Type B pancreatic cell (in vitro differentiated cells): Measurements from ENCODE around the gene DOCK7. TPM values are rescaled to one million over a fixed set of nuclear protein-coding genes. Genes with fewer than 3 reads are reported as not detected.

Source experiments
- DNase-seq: peaks from one replicate; pipeline ENCODE4 v3.0.0; 2021; ENCODE audit warnings: mixed read lengths; ENCODE audit not compliant: unreplicated experiment; ENCODE audit errors: extremely low spot score
- H3K27ac Mint-ChIP-seq: 2 replicates; pipeline ENCODE4 v1.8.0; 2021; ENCODE audit warnings: mild to moderate bottlenecking, mixed read lengths
- H3K27me3 Mint-ChIP-seq: 2 replicates; pipeline ENCODE4 v1.8.0; 2021; ENCODE audit warnings: mixed read lengths
- H3K36me3 Mint-ChIP-seq: 2 replicates; pipeline ENCODE4 v1.8.0; 2021; ENCODE audit warnings: mixed read lengths
- H3K4me1 Mint-ChIP-seq: one replicate; pipeline ENCODE4 v1.8.0; 2021; ENCODE audit warnings: mixed read lengths; ENCODE audit not compliant: unreplicated experiment
- H3K4me3 Mint-ChIP-seq: 2 replicates; pipeline ENCODE4 v1.8.0; 2021; ENCODE audit warnings: mild to moderate bottlenecking, mixed read lengths
- H3K9me3 Mint-ChIP-seq: 2 replicates; pipeline ENCODE4 v1.8.0; 2021; ENCODE audit warnings: mixed read lengths
- total RNA-seq: library from RNA; stranded (reverse); gene quantifications from 2 replicates; pipeline ENCODE4 v1.2.1, GENCODE V29; 2021; ENCODE audit warnings: low replicate concordance
- TF ChIP-seq, protein P1 (sequence below): fragments of 200-600 bp; sonication (generic); conservative IDR thresholded peaks from 2 replicates; pipeline ENCODE4 v1.5.0; 2021; ENCODE audit warnings: antibody characterized with exemption, mild to moderate bottlenecking

Gene DOCK7
- total RNA-seq, 1 donor from 2014 or later: 61.1 TPM

DNA sequence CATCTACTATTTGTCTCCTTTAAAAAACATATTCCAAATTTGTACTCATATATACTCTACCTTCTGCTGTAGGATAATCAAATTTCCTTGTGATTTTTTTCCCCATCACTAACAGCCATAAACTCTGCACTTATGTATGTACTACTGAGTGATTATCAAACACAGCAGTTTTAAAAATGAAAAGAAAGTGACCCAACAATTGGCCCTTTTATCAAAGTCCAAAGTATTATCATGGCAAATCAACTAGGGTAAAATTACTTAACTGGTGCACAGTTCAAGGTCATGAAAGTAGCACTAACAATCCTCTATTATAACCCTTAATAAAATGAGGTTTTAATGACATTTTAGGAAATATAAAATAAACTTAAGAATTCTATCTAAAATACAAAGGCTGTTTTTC, 79.3 kb downstream of the DOCK7 start:
- no peaks in the 10 kb centered on the region for H3K9me3 Mint-ChIP-seq
- no peaks in the 10 kb centered on the region for H3K4me1 Mint-ChIP-seq
- H3K36me3 Mint-ChIP-seq: peaks cover 21% of the 10 kb centered on the region
- H3K27me3 Mint-ChIP-seq: no peaks in the 10 kb centered on the region
- H3K4me3 Mint-ChIP-seq: no peak overlapping the region
- TF ChIP-seq, protein P1, sequence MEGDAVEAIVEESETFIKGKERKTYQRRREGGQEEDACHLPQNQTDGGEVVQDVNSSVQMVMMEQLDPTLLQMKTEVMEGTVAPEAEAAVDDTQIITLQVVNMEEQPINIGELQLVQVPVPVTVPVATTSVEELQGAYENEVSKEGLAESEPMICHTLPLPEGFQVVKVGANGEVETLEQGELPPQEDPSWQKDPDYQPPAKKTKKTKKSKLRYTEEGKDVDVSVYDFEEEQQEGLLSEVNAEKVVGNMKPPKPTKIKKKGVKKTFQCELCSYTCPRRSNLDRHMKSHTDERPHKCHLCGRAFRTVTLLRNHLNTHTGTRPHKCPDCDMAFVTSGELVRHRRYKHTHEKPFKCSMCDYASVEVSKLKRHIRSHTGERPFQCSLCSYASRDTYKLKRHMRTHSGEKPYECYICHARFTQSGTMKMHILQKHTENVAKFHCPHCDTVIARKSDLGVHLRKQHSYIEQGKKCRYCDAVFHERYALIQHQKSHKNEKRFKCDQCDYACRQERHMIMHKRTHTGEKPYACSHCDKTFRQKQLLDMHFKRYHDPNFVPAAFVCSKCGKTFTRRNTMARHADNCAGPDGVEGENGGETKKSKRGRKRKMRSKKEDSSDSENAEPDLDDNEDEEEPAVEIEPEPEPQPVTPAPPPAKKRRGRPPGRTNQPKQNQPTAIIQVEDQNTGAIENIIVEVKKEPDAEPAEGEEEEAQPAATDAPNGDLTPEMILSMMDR: no peak
- H3K27ac Mint-ChIP-seq: no peak overlapping the region
- DNase-seq: no peak

DNA sequence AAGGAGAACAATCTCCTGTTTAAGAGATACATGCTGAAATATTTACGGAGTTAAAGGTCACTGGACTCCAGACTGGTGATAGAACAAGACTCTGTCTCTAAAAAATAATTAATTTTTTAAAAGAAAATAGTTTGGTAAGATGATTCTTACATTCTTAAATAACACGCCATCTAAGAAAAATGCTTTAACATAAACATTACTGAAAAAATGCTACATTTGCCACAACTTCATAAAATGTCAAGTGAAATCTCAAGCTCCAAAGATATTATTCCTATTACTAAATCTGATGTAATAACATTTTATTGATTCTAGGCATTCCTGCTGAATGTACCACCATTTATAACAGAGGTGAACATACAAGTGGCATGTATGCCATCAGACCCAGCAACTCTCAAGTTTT, 86.7 kb downstream of the DOCK7 start:
- peaks cover 6% of the 10 kb centered on the region for H3K36me3 Mint-ChIP-seq

DNA sequence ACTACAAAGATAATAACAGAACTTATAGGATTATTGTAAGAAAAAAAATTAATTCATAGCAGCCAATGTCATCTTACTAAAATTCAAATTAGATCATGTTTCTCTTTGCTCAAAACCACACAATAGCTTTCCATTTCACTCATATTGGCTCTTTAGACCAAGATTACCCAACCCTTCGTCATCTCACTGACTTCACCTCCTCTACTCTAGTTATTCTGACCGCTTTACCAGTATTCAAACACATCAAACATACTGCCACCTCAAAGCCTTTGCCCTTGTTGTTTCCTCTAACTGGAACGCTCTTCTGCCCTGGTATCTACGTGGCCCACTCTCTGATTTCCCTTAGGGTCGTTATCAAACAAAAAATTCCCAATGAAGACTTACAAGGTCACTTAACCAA, 89.1 kb downstream of the DOCK7 start:
- Mint-ChIP-seq H3K4me1 (no peaks in the 10 kb centered on the region), H3K4me3 (no peak overlapping the region), H3K27ac (no peak overlapping the region), H3K27me3 (no peaks in the 10 kb centered on the region), H3K36me3 (peaks cover 4% of the 10 kb centered on the region), H3K9me3 (no peaks in the 10 kb centered on the region)
- no peak for DNase-seq
- TF ChIP-seq, protein P1: no peak

More for the DNA sequence above, 86.7 kb downstream of the DOCK7 start:
- H3K27ac Mint-ChIP-seq: no peak overlapping the region
- H3K4me1 Mint-ChIP-seq: no peaks in the 10 kb centered on the region
- H3K4me3 Mint-ChIP-seq: no peak overlapping the region
- DNase-seq: no peak
- H3K27me3 Mint-ChIP-seq: no peaks in the 10 kb centered on the region
- TF ChIP-seq, protein P1: no peak
- no peaks in the 10 kb centered on the region for H3K9me3 Mint-ChIP-seq

DNA sequence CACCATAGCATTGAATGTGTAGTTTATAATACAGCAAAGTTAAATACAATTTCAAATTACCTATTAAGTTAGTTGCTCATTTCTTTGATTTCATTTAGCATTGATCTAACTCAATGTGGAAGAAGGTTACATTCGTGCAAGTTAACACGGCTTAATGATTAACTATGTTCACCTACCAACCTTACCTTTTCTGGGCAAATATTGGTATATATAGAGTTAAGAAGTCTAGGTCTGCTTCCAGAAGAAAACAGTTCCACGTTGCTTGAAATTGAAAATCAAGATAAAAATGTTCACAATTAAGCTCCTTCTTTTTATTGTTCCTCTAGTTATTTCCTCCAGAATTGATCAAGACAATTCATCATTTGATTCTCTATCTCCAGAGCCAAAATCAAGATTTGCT, 90.9 kb downstream of the DOCK7 start, which contains the start of gene ANGPTL3:
Gene ANGPTL3 (plus strand): TSS at position 240 of the 400 bp plus-strand sequence. CDS start 47 bp downstream, at position 287.
- Mint-ChIP-seq H3K4me3 (no peak within 1 kb of the TSS), H3K36me3 (peaks cover 4% of the 10 kb centered on the region), H3K9me3 (no peaks in the 10 kb centered on the region), H3K4me1 (no peaks in the 10 kb centered on the region), H3K27ac (no peak within 1 kb of the TSS), H3K27me3 (no peaks in the 10 kb centered on the region)
- TF ChIP-seq, protein P1: no peak
- no peak for DNase-seq

- no peaks in the 10 kb centered on the region for H3K27me3 Mint-ChIP-seq
- TF ChIP-seq, protein P1: no peak
- H3K4me3 Mint-ChIP-seq: no peak overlapping the region
- no peak overlapping the region for H3K27ac Mint-ChIP-seq
- H3K9me3 Mint-ChIP-seq: no peaks in the 10 kb centered on the region
- DNase-seq: no peak
- H3K4me1 Mint-ChIP-seq: no peaks in the 10 kb centered on the region
- H3K36me3 Mint-ChIP-seq: peaks cover 9% of the 10 kb centered on the region
Observed at GRCh38 chr1:62595647-62596046, 92.5 kb downstream of the DOCK7 start.
